ENCODE measurements around the gene FLG2. TPM values are rescaled to one million over a fixed set of nuclear protein-coding genes. Genes with fewer than 3 reads are reported as not detected.
"Not testable (repeated sequence)": the region's sequence is repeated elsewhere in the genome, so short reads cannot be mapped to it uniquely, and the experiment has no call there.

The FLG2 gene
- total RNA-seq, 4 donors from 2014 or later = 0.13 to 1.7 (median 0.23) TPM

DNA sequence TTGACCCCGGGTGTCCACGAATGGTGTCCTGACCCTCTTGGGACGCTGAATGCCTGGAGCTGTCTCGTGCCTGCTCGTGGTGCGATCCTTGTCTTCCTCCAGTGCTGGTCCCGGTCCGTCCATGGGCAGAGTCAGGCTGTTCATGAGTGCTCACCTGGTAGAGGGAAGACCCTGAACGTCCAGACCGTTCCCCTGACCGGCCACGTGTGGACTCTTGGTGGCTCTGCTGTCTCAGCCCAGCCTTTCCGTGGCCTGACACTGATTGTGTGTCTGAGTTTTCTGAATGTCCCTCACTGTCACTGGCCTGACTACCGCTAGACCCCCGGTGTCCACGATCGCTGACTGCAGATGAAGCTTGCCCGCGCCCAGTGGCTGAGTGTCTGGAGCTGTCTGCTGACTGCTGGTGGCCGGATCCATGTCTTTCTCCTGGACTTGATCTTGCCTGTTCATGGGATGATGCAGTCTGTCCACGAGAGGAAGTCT, 46.4 kb downstream of the FLG2 start:
- TF ChIP-seq, protein P1, sequence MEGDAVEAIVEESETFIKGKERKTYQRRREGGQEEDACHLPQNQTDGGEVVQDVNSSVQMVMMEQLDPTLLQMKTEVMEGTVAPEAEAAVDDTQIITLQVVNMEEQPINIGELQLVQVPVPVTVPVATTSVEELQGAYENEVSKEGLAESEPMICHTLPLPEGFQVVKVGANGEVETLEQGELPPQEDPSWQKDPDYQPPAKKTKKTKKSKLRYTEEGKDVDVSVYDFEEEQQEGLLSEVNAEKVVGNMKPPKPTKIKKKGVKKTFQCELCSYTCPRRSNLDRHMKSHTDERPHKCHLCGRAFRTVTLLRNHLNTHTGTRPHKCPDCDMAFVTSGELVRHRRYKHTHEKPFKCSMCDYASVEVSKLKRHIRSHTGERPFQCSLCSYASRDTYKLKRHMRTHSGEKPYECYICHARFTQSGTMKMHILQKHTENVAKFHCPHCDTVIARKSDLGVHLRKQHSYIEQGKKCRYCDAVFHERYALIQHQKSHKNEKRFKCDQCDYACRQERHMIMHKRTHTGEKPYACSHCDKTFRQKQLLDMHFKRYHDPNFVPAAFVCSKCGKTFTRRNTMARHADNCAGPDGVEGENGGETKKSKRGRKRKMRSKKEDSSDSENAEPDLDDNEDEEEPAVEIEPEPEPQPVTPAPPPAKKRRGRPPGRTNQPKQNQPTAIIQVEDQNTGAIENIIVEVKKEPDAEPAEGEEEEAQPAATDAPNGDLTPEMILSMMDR (IDR thresholded peaks at IDR 0.05) = no peak
- no peak for TF ChIP-seq POLR2A (IDR thresholded peaks at IDR 0.05)
- Histone ChIP-seq H3K9me3 (no peaks in the 10 kb centered on the region), H3K36me3 (no peaks in the 10 kb centered on the region), H3K4me1 (no peaks in the 10 kb centered on the region), H3K27ac (no peak overlapping the region), H3K4me3 (no peak overlapping the region), H3K27me3 (no peaks in the 10 kb centered on the region)
- DNase-seq = no peak

DNA sequence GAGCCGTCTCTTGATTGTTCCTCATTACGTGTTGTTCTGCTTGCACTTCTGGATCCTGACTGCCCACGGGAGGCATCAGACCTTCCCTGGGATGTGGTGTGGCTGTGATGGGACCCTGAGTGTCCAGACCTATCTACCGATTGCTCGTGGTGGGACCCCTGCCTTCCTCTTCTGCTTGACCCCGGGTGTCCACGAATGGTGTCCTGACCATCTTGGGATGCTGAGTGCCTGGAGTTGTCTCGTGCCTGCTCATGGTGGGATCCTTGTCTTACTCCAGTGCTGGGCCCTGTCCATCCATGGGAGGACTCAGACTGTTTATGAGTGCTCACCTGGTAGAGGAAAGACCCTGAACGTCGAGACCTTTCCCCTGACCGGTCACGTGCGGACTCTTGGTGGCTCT, 47.6 kb downstream of the FLG2 start:
- H3K4me3 ChIP-seq, H3K4me1 ChIP-seq, DNase-seq, H3K36me3 ChIP-seq, H3K9me3 ChIP-seq, H3K27me3 ChIP-seq, H3K27ac ChIP-seq: not testable (repeated sequence)

DNA sequence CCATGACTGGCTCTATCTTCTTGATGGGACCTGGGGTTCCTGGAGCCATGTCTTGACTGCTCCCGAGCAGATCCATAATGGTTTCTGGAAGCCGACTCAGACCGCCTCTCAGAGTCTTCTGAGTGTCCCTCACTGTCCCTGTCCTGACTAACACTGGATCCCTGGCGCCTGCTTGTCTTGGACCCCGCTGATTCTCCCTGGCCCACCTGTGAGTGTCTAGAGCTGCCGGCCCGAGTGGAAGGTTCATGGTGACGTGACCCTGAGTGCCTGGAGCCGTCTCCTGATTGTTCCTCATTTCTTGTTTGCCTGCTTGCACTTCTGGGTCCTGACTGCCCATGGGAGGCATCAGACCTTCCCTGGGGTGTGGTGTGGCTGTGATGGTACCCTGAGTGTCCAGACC, 49.9 kb downstream of the FLG2 start:
- Histone ChIP-seq H3K27me3 (no peaks in the 10 kb centered on the region), H3K4me3 (no peak overlapping the region), H3K27ac (no peak overlapping the region), H3K9me3 (no peaks in the 10 kb centered on the region), H3K4me1 (no peaks in the 10 kb centered on the region), H3K36me3 (no peaks in the 10 kb centered on the region)
- DNase-seq = no peak
- TF ChIP-seq, protein P1 (IDR thresholded peaks at IDR 0.05) = no peak
- TF ChIP-seq POLR2A (IDR thresholded peaks at IDR 0.05) = no peak

DNA sequence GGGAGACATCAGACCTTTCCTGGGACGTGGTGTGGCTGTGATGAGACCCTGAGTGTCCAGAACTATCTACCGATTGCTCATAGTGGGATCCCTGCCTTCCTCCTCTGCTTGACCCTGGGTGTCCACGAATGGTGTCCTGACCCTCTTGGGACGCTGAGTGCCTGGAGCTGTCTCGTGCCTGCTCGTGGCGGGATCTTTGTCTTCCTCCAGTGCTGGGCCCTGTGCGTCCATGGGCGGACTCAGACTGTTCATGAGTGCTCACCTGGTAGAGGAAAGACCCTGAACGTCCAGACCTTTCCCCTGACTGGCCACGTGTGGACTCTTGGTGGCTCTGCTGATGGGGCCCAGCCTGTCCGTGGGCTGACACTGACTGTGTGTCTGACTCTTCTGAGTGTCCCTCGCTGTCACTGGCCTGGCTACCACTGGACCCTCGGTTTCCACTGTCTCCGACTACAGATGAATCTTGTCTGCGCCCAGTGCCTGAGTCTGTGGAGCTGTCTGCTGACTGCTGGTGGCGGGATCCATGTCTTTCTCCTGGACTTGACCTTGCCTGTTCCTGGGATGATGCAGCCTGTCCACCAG, 50.4 kb downstream of the FLG2 start:
- not testable (repeated sequence) for H3K9me3 ChIP-seq, H3K27me3 ChIP-seq, H3K27ac ChIP-seq, H3K36me3 ChIP-seq, H3K4me1 ChIP-seq, H3K4me3 ChIP-seq
- peak in 1 of 3 donors; percentile 22 for DNase-seq

DNA sequence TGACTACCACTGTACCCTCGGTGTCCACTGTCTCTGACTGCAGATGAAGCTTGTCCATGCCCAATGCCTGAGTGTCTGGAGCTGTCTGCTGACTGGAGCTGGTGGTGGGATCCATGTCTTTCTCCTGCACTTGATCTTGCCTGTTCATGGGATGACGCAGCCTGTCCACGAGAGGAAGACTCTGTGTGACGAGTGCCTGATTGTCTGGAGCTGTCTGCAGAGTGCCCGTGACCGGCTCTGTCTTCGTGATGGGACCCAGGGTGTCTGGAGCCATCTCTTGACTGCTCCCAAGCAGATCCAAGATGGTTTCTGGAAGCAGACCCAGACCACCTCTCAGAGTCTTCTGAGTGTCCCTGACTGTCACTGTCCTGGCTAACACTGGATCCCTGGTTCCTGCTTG, 51.0 kb downstream of the FLG2 start:
- H3K36me3 ChIP-seq, H3K4me3 ChIP-seq, H3K9me3 ChIP-seq, H3K27ac ChIP-seq, DNase-seq, H3K27me3 ChIP-seq, H3K4me1 ChIP-seq: not testable (repeated sequence)

DNA sequence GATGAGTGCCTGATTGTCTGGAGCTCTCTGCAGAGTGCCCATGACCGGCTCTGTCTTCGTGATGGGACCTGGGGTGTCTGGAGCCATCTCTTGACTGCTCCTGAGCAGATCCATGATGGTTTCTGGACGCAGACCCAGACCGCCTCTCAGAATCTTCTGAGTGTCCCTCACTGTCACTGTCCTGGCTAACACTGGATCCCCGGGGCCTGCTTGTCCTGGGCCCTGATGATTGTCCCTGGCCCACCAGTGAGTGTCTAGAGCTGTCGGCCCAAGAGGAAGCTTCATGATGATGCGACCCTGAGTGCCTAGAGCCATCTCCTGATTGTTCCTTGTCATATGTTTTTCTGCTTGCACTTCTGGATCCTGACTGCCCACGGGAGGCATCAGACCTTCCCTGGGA, 51.8 kb downstream of the FLG2 start:
- not testable (repeated sequence) for DNase-seq, H3K4me3 ChIP-seq, H3K36me3 ChIP-seq, H3K4me1 ChIP-seq, H3K27me3 ChIP-seq, H3K9me3 ChIP-seq, H3K27ac ChIP-seq

DNA sequence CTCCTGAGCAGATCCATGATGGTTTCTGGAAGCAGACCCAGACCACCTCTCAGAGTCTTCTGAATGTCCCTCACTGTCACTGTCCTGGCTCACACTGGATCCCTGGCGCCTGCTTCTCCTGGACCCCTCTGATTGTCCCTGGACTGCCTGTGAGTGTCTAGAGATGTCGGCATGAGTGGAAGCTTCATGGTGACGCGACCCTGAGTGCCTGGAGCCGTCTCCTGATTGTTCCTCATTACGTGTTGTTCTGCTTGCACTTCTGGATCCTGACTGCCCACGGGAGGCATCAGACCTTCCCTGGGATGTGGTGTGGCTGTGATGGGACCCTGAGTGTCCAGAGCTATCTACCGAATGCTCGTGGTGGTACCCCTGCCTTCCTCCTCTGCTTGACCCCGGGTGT, 53.7 kb downstream of the FLG2 start:
- not testable (repeated sequence) for H3K36me3 ChIP-seq, H3K4me1 ChIP-seq, H3K4me3 ChIP-seq, H3K9me3 ChIP-seq, H3K27me3 ChIP-seq, H3K27ac ChIP-seq, DNase-seq

DNA sequence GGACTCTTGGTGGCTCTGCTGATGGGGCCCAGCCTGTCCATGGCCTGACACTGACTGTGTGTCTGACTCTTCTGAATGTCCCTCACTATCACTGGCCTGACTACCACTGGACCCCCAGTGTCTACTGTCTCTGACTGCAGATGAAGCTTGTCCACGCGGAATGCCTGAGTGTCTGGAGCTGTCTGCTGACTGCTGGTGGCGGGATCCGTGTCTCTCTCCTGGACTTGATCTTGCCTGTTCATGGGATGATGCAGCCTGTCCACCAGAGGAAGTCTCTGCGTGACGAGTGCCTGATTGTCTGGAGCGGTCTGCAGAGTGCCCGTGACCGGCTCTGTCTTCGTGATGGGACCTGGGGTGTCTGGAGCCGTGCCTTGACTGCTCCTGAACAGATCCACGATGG, 55.0 kb downstream of the FLG2 start:
- not testable (repeated sequence) for H3K9me3 ChIP-seq, H3K36me3 ChIP-seq, H3K27ac ChIP-seq, H3K27me3 ChIP-seq, H3K4me3 ChIP-seq, H3K4me1 ChIP-seq
- DNase-seq = peak in 1 of 3 donors; percentile 25

DNA sequence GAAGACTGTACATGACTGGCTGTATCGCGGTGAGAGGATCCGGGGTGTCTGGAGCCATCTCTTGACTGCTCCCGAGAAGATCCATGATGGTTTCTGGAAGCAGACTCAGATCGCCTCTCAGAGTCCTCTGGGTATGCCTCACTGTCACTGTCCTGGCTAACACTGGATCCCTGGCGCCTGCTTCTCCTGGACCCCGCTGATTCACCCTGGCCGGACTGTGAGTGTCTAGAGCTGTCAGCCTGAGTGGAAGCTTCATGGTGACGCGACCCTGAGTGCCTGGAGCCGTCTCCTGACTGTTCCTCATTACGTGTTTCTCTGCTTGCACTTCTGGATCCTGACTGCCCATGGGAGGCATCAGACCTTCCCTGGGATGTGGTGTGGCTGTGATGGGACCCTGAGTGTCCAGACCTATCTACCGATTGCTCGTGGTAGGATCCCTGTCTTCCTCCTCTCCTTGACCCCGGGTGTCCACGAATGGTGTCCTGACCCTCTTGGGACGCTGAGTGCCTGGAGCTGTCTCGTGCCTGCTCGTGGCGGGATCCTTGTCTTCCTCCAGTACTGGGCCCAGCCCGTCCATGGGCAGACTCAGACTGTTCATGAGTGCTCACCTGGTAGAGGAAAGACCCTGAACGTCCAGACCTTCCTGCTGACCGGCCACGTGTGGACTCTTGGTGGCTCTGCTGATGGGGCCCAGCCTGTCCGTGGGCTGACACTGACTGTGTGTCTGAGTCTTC, 56.5 kb downstream of the FLG2 start:
- not testable (repeated sequence) for H3K4me3 ChIP-seq, H3K27me3 ChIP-seq, H3K9me3 ChIP-seq, H3K4me1 ChIP-seq, H3K36me3 ChIP-seq, H3K27ac ChIP-seq
- peak in 1 of 3 donors; percentile 19 for DNase-seq

Small RNA genes lying within 50 kb of the gene (small RNA-seq; reads per million reads assigned to genes)
- gene HMGN3P1 = 0 reads per million in 2 donors

Other genes starting within 250 kb of the FLG2 start
- gene TCHH, start 244.6 kb downstream of the FLG2 start, total RNA-seq = 1 to 10 TPM in 1 of 4 donors, under 1 TPM in 3; 0.13 to 5.8 (median 0.46) TPM
- gene RPTN, start 200.8 kb downstream of the FLG2 start, total RNA-seq = not detected
- not detected for gene HRNR, start 135.8 kb downstream of the FLG2 start, total RNA-seq
- gene FLG, start 34.8 kb downstream of the FLG2 start, total RNA-seq = under 1 TPM; under 0.01 to 0.83 (median 0.23) TPM
- under 1 TPM in 1 of 4 donors, not detected in 3; 0.67 TPM for gene CRNN, start 54.3 kb upstream of the FLG2 start, total RNA-seq
- gene LCE5A, start 150.8 kb upstream of the FLG2 start, total RNA-seq = not detected
- not detected for gene CRCT1, start 154.5 kb upstream of the FLG2 start, total RNA-seq
- gene LCE3E, start 206.8 kb upstream of the FLG2 start, total RNA-seq = not detected
- gene LCE3D, start 220.5 kb upstream of the FLG2 start, total RNA-seq = not detected
- not detected for gene LCE3C, start 240.2 kb upstream of the FLG2 start, total RNA-seq